Subcutaneous adipose tissue (tissue), 4 donors: Measurements from ENCODE around the gene CLDN19. TPM values are rescaled to one million over a fixed set of nuclear protein-coding genes. Genes with fewer than 3 reads are reported as not detected.

Experiments used
- total RNA-seq, 4 donors: library from RNA; depleted of rRNA; stranded (reverse); fragments of >200 nt; gene quantifications; one replicate each; pipeline ENCODE4 v1.1.0, GENCODE V29; 2016
- TF ChIP-seq, protein P1 (sequence below): fragments of 450-650 bp; IDR thresholded peaks from one replicate; pipeline ENCODE4 v1.5.1; 2016; ENCODE audit warnings: low read depth, mild to moderate bottlenecking, control low read depth, antibody characterized with exemption, moderate library complexity

The CLDN19 gene
- total RNA-seq, 4 donors from 2014 or later: not detected

DNA sequence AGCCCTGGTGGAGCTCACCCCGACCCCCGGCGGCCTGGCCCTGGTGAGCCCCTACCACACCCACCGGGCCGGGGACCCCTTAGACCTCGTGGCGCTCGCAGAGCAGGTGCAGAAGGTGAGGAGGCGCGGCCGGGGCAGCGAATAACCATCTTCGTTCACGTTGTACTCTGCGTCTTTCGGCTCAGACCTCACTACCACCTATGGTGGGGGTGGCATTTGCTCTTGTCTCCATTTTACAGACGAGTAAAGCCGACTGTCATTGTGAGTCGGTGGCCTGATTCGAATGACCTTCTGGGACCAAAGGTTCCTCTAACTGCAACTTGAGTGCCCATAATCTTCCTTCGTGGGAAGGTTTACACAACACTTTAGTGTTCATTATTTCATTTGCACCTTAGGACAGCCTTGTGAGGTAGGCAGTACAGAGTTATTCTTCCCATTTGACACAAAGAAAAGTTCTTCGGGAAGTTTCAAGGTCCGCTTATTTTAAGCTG lies 27.5 kb upstream of the CLDN19 start:
- TF ChIP-seq, protein P1, sequence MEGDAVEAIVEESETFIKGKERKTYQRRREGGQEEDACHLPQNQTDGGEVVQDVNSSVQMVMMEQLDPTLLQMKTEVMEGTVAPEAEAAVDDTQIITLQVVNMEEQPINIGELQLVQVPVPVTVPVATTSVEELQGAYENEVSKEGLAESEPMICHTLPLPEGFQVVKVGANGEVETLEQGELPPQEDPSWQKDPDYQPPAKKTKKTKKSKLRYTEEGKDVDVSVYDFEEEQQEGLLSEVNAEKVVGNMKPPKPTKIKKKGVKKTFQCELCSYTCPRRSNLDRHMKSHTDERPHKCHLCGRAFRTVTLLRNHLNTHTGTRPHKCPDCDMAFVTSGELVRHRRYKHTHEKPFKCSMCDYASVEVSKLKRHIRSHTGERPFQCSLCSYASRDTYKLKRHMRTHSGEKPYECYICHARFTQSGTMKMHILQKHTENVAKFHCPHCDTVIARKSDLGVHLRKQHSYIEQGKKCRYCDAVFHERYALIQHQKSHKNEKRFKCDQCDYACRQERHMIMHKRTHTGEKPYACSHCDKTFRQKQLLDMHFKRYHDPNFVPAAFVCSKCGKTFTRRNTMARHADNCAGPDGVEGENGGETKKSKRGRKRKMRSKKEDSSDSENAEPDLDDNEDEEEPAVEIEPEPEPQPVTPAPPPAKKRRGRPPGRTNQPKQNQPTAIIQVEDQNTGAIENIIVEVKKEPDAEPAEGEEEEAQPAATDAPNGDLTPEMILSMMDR: no peak

GRCh38 chr1:42766741-42767509 lies 26.9 kb upstream of the CLDN19 start, which contains the start of the genes C1orf50 and P3H1:
TSS of gene C1orf50 (plus strand) at chr1:42767249. CDS start at chr1:42767312, 63 bp downstream.
TSS of gene P3H1 (minus strand) at chr1:42767028. CDS start at chr1:42766971, 57 bp downstream.
- TF ChIP-seq, protein P1: no peak

GRCh38 chr1:42765832-42766740 lies 26.1 kb upstream of the CLDN19 start:
- TF ChIP-seq, protein P1: no peak

GRCh38 chr1:42765269-42765668 lies 25.2 kb upstream of the CLDN19 start:
- TF ChIP-seq, protein P1: no peak

DNA sequence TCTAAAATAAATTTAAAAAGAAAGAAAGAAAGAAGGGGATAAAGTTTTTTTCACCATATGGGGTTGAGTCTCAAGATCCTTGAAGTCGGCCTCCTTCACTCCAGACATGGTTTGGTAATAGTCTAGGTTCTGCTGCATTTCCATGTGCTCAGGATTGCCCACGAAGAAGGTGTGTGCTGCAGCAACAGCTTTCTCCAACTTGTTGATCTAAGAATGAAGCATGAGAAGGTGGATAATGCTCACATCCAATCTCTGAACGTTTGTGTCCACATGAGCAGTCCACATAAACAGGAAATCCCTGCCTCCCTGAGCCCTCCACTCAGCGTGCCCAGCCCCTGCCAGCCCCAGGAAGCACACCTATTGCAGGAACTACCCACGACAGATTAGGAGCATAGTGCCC lies 22.2 kb upstream of the CLDN19 start:
- TF ChIP-seq, protein P1: no peak

- TF ChIP-seq, protein P1: no peak
Measured at GRCh38 chr1:42761567-42761966, 21.5 kb upstream of the CLDN19 start.

GRCh38 chr1:42759114-42759513 lies 19.1 kb upstream of the CLDN19 start:
- TF ChIP-seq, protein P1: no peak
